ENCODE results near the gene KLHL2.
"Not testable (repeated sequence)": the region's sequence is repeated elsewhere in the genome, so short reads cannot be mapped to it uniquely, and the experiment has no call there.

The KLHL2 gene

DNA sequence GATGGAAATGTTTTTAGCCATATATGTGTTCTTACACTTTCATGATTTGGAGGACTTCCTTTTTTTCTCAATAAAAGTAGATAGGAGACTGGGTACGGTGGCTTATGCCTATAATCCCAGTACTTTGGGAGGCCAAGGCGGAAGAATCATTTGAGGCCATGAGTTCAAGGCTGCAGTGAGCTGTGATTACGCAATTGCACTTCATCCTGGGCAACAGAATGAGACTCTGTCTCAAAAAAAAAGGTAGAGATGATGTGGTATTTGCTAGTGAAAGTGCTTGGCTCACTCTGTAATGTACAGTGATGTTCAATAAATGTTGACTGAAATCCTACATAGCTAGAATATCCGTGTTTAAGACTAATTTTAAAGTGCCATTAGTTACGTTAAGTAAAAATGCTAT, 27.4 kb downstream of the KLHL2 start:
- TF ChIP-seq, protein P1, sequence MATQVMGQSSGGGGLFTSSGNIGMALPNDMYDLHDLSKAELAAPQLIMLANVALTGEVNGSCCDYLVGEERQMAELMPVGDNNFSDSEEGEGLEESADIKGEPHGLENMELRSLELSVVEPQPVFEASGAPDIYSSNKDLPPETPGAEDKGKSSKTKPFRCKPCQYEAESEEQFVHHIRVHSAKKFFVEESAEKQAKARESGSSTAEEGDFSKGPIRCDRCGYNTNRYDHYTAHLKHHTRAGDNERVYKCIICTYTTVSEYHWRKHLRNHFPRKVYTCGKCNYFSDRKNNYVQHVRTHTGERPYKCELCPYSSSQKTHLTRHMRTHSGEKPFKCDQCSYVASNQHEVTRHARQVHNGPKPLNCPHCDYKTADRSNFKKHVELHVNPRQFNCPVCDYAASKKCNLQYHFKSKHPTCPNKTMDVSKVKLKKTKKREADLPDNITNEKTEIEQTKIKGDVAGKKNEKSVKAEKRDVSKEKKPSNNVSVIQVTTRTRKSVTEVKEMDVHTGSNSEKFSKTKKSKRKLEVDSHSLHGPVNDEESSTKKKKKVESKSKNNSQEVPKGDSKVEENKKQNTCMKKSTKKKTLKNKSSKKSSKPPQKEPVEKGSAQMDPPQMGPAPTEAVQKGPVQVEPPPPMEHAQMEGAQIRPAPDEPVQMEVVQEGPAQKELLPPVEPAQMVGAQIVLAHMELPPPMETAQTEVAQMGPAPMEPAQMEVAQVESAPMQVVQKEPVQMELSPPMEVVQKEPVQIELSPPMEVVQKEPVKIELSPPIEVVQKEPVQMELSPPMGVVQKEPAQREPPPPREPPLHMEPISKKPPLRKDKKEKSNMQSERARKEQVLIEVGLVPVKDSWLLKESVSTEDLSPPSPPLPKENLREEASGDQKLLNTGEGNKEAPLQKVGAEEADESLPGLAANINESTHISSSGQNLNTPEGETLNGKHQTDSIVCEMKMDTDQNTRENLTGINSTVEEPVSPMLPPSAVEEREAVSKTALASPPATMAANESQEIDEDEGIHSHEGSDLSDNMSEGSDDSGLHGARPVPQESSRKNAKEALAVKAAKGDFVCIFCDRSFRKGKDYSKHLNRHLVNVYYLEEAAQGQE (IDR thresholded peaks at IDR 0.05; ENCODE audit: insufficient replicate concordance, low read depth), result no peak
- TF ChIP-seq SPI1 (IDR thresholded peaks at IDR 0.05; ENCODE audit: borderline replicate concordance, low read depth), result peak; percentile 4; the same call in 1 of the 2 replicates
- H3K4me3 ChIP-seq (replicated peaks; ENCODE audit: insufficient read depth, low read length), result no peak overlapping the region
- DNase-seq (ENCODE audit: low read depth in 1 of 2, low spot score in 1 of 2), result no peak

DNA sequence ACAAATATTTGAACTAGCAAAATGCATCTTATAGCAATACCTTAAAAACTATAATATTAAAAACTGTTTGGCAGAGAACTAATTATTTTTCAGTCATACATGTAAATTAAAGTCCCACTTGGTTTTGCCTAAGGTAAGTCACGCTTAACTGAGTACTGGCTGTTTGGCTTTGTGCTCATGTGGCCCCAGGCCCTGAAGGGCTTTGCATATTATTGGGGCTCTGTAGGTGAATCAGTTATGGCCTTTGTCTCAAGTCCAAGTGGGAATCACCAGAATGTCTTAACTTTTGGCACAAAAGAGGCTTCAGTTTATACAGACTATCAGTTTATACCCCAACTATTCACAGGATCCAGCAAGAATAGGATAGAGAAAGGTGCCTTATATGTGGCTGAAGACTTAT, 29.5 kb downstream of the KLHL2 start:
- not testable (repeated sequence) for DNase-seq (ENCODE audit: low read depth in 1 of 2, low spot score in 1 of 2); H3K4me3 ChIP-seq (replicated peaks; ENCODE audit: insufficient read depth, low read length); H3K27ac ChIP-seq (replicated peaks); H3K27me3 ChIP-seq (ENCODE audit: insufficient read depth, poor library complexity, severe bottlenecking)

More for the DNA sequence above, 27.4 kb downstream of the KLHL2 start:
- Histone ChIP-seq H3K27ac (replicated peaks) (no peak overlapping the region), H3K27me3 (ENCODE audit: insufficient read depth, poor library complexity, severe bottlenecking) (no peaks in the 10 kb centered on the region)

DNA sequence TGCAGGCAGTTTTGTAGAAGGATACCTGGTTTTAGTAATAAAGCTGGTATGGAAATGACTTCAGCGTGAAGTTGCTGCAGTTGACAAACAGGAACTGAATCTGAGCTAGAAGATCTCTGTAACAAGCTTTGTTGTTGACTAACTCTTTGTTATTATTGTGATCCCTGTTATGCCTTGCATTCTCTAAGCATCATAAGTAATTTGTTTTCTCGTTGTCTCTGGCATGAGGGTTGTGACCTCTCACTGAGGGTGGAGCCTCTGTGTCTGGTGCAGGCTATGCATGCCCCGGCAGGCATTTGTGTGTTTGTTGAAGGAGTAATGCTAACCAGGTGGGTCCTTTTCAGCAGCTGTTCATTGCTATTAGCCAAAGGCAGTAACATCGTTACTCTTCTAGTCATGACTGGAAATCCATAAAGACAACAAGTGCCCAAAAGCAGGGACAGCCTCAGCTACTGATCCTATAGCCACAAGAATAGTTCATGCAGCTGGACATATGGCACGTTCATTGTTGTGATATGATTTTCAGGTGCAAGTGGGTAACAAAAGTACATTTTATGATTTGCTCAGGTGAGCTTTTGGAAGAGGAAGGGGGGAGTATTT, 30.8 kb downstream of the KLHL2 start:
- not testable (repeated sequence) for H3K27me3 ChIP-seq (ENCODE audit: insufficient read depth, poor library complexity, severe bottlenecking); H3K4me3 ChIP-seq (replicated peaks; ENCODE audit: insufficient read depth, low read length); H3K27ac ChIP-seq (replicated peaks); DNase-seq (ENCODE audit: low read depth in 1 of 2, low spot score in 1 of 2)

DNA sequence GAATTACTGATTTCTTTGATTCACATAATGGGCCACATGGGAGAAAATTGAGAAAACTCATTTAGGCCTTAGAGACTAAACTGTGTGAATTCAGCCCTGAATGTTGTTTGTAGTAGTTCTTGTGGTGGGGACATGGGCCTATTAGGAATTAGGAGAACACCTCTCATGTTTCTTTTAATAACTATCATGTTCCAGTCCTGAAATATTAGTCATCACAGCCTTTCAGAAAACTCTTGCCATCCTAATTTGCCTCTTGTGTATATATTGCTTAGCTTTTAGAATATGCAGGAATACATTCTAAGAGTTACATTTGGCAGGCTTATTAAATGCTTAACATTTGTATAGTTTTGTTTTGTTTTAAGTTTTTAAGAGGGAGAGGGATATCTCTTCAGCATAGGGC, 33.4 kb downstream of the KLHL2 start:
- DNase-seq (ENCODE audit: low read depth in 1 of 2, low spot score in 1 of 2); H3K27ac ChIP-seq (replicated peaks); H3K4me3 ChIP-seq (replicated peaks; ENCODE audit: insufficient read depth, low read length); H3K27me3 ChIP-seq (ENCODE audit: insufficient read depth, poor library complexity, severe bottlenecking): not testable (repeated sequence)

DNA sequence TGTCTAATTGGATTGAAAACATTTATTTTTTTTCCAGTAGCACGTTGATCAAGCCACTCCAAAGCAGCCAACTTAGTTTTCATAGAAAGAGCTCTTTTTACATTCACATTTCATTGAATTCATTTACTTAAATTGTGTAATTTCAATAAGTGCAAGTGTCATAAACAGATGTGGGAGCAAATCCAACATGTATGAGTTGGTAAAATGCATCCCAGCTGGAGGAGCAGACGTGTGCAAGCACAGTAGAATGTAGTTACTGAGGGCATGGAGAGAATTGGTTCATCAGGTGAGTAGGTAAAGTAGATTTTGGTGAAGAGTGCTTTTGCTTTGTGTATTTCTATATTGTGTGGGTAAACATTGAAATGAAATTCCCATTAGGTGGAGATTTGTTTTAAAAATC, 36.8 kb downstream of the KLHL2 start:
- H3K4me3 ChIP-seq (replicated peaks; ENCODE audit: insufficient read depth, low read length); H3K27ac ChIP-seq (replicated peaks); DNase-seq (ENCODE audit: low read depth in 1 of 2, low spot score in 1 of 2); H3K27me3 ChIP-seq (ENCODE audit: insufficient read depth, poor library complexity, severe bottlenecking): not testable (repeated sequence)

DNA sequence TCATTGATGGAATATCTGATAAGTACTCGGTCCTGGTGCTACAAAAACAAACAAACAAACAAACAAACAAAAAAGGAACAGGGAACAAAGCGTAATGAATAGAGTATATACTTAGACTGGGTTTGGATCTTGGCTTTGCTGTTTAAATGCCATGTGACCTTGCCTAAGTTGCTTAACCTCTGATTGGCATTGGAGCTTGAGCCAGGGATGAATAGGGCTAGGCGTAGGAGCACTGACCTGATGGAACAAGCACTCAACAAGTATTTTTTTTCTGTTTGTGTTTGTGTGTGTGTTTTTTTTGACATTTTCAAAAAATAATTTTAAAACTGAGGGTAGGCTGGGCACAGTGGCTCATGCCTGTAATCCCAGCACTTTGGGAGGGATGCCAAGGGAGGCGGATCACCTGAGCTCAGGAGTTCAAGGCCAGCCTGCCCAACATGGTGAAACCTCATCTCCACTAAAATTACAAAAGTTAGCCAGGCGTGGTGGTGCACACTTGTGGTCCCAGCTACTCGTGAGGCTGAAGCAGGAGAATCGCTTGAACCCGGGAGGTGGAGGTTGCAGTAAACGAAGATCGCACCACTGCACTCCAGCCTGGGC, 37.3 kb downstream of the KLHL2 start:
- H3K27ac ChIP-seq (replicated peaks); H3K27me3 ChIP-seq (ENCODE audit: insufficient read depth, poor library complexity, severe bottlenecking); H3K4me3 ChIP-seq (replicated peaks; ENCODE audit: insufficient read depth, low read length); DNase-seq (ENCODE audit: low read depth in 1 of 2, low spot score in 1 of 2): not testable (repeated sequence)

DNA sequence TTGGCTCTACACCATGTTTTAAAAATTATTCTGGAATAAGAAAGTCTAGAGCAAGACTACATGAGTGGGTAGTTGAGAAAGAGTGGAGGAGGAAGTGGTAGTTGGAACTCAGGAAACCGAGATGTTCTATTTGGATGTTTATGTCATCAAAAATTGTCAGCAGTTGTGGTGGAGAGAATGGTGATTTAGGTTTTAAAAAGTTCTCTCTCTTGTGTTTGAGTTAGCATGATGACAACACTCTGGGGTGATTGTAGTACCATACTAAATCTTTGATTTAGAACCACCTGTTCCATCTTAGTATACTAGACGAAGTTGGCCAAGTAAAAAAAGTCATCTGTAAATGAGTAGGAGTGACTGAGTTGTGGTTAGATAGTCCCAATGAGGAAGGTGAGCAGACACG, 40.7 kb downstream of the KLHL2 start:
- TF ChIP-seq POLR2AphosphoS5 (IDR thresholded peaks at IDR 0.05; ENCODE audit: low read depth) (no peak), GABPA (IDR thresholded peaks at IDR 0.05; ENCODE audit: low read depth) (no peak; the same call in 1 of the 2 replicates), SPI1 (IDR thresholded peaks at IDR 0.05; ENCODE audit: borderline replicate concordance, low read depth) (peak; percentile 69)
- TF ChIP-seq, protein P2, sequence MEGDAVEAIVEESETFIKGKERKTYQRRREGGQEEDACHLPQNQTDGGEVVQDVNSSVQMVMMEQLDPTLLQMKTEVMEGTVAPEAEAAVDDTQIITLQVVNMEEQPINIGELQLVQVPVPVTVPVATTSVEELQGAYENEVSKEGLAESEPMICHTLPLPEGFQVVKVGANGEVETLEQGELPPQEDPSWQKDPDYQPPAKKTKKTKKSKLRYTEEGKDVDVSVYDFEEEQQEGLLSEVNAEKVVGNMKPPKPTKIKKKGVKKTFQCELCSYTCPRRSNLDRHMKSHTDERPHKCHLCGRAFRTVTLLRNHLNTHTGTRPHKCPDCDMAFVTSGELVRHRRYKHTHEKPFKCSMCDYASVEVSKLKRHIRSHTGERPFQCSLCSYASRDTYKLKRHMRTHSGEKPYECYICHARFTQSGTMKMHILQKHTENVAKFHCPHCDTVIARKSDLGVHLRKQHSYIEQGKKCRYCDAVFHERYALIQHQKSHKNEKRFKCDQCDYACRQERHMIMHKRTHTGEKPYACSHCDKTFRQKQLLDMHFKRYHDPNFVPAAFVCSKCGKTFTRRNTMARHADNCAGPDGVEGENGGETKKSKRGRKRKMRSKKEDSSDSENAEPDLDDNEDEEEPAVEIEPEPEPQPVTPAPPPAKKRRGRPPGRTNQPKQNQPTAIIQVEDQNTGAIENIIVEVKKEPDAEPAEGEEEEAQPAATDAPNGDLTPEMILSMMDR (IDR thresholded peaks at IDR 0.05; ENCODE audit: insufficient read depth, low read length), result no peak
- TF ChIP-seq, protein P1 (IDR thresholded peaks at IDR 0.05; ENCODE audit: insufficient replicate concordance, low read depth), result no peak
- no peaks in the 10 kb centered on the region for H3K27me3 ChIP-seq (ENCODE audit: insufficient read depth, poor library complexity, severe bottlenecking)
- H3K27ac ChIP-seq (replicated peaks), result peak overlapping the region; percentile 60
- H3K4me3 ChIP-seq (replicated peaks; ENCODE audit: insufficient read depth, low read length), result no peak overlapping the region
- peak; percentile 40 to 47 for DNase-seq (ENCODE audit: low read depth in 1 of 2, low spot score in 1 of 2)

DNA sequence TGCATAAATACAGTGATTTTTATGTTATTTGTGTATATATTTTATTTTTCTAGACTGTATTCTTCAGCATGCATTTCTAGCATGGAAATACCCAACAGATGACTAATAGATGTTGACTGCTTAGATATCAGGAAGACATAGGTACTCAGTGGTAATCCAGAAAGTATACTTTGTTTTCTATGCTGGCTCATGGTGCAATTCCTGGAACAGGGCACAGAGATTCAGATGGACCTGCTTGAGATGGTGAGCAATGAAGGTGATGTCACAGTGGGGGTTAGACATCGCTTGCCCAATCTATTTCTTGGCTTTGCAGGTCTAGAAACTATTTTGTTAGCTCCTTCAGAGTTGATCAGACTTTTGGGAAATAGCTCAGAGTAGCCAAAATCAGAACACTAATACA, 41.5 kb downstream of the KLHL2 start:
- not testable (repeated sequence) for H3K27ac ChIP-seq (replicated peaks); H3K4me3 ChIP-seq (replicated peaks; ENCODE audit: insufficient read depth, low read length); H3K27me3 ChIP-seq (ENCODE audit: insufficient read depth, poor library complexity, severe bottlenecking)
- peak in 1 of 2 experiments; percentile 9 for DNase-seq (ENCODE audit: low read depth in 1 of 2, low spot score in 1 of 2)

DNA sequence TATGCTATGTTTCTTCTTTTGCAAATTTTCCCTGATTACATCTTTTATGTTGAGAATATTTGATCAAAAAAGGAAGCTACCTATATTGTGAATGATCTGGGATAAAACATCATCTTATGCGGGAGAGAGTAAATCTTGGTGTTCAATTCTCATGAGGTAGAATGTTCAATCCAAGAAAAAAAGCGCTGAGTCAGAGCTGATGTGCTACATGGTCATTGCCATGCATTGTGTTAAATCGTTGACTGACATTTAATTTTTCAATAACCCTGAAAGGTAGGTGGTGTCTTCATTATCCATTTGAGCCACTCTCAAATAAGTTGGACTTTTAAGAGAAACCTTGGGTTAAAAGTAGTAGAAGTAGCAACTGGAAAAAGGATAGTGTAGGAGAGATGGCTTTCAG, 47.4 kb downstream of the KLHL2 start:
- H3K27me3 ChIP-seq (ENCODE audit: insufficient read depth, poor library complexity, severe bottlenecking); H3K4me3 ChIP-seq (replicated peaks; ENCODE audit: insufficient read depth, low read length): not testable (repeated sequence)
- DNase-seq (ENCODE audit: low read depth in 1 of 2, low spot score in 1 of 2), result peak in 1 of 2 experiments; percentile 8
- peak overlapping the region; percentile 80 for H3K27ac ChIP-seq (replicated peaks)

Measured in HL-60 (cell line).